Measurements from ENCODE around the gene SMIM30. TPM values are rescaled to one million over a fixed set of nuclear protein-coding genes. Genes with fewer than 3 reads are reported as not detected.

SMIM30 gene
- total RNA-seq, 1 donor from 2014 or later: 43.3 TPM

GRCh38 chr7:113087071-113087998, 31.0 kb downstream of the SMIM30 start:
- no peak for TF ChIP-seq CTCF (conservative IDR thresholded peaks at IDR 0.05; ENCODE audit: low read depth, low read length)
- peak overlapping the region; percentile 65 for H3K4me3 ChIP-seq (ENCODE audit: low read depth, low read length)
- no peak for DNase-seq (ENCODE audit: low read depth)

GRCh38 chr7:113086431-113086888, 31.9 kb downstream of the SMIM30 start, which contains the start of gene GPR85:
TSS of gene GPR85 (minus strand) at chr7:113086827. CDS start at chr7:113084721, 2,106 bp downstream.
- TF ChIP-seq CTCF (conservative IDR thresholded peaks at IDR 0.05; ENCODE audit: low read depth, low read length): no peak
- H3K4me3 ChIP-seq (ENCODE audit: low read depth, low read length): peak within 1 kb of the TSS; percentile 65
- DNase-seq (ENCODE audit: low read depth): no peak

- peak overlapping the region; percentile 65 for H3K4me3 ChIP-seq (ENCODE audit: low read depth, low read length)
- no peak for DNase-seq (ENCODE audit: low read depth)
- no peak for TF ChIP-seq CTCF (conservative IDR thresholded peaks at IDR 0.05; ENCODE audit: low read depth, low read length)
These were observed 32.5 kb downstream of the SMIM30 start for GRCh38 chr7:113085781-113086390.

- no peak overlapping the region for H3K4me3 ChIP-seq (ENCODE audit: low read depth, low read length)
- no peak for TF ChIP-seq CTCF (conservative IDR thresholded peaks at IDR 0.05; ENCODE audit: low read depth, low read length)
- DNase-seq (ENCODE audit: low read depth): no peak
These were observed 33.7 kb downstream of the SMIM30 start for GRCh38 chr7:113084496-113085172.

GRCh38 chr7:113083816-113084495, 34.4 kb downstream of the SMIM30 start:
- DNase-seq (ENCODE audit: low read depth): no peak
- no peak for TF ChIP-seq CTCF (conservative IDR thresholded peaks at IDR 0.05; ENCODE audit: low read depth, low read length)
- no peak overlapping the region for H3K4me3 ChIP-seq (ENCODE audit: low read depth, low read length)

GRCh38 chr7:113083132-113083815, 35.1 kb downstream of the SMIM30 start:
- no peak for TF ChIP-seq CTCF (conservative IDR thresholded peaks at IDR 0.05; ENCODE audit: low read depth, low read length)
- H3K4me3 ChIP-seq (ENCODE audit: low read depth, low read length): no peak overlapping the region
- no peak for DNase-seq (ENCODE audit: low read depth)
